PFSK-1 (cell line): Measurements from ENCODE around the gene MINAR1.

Experiments
- POLR2AphosphoS5 ChIP-seq: IDR thresholded peaks from 2 replicates; pipeline ENCODE4 v1.6.1; 2012; ENCODE audit warnings: low read depth, mild to moderate bottlenecking, control low read depth, low read length, moderate library complexity
- SIN3A ChIP-seq: IDR thresholded peaks from 2 replicates; pipeline ENCODE4 v1.6.1; 2012; ENCODE audit warnings: mild to moderate bottlenecking, low read length, moderate library complexity, borderline replicate concordance; ENCODE audit not compliant: insufficient read depth
- TAF1 ChIP-seq: IDR thresholded peaks from 2 replicates; pipeline ENCODE4 v1.6.1; 2012; ENCODE audit warnings: low read length, control low read depth, borderline replicate concordance; ENCODE audit not compliant: insufficient read depth
- TF ChIP-seq, protein P1 (sequence below), 2 experiments: IDR thresholded peaks; 2 replicates each; pipeline versions ENCODE4 v1.6.1 to v1.8.0; 2011 to 2012; ENCODE audit warnings: low read depth in 2 of 2, low read length in 2 of 2, control low read depth in 1 of 2, inconsistent platforms in 1 of 2, mild to moderate bottlenecking in 1 of 2, moderate library complexity in 1 of 2; ENCODE audit not compliant: insufficient read depth in 1 of 2

DNA sequence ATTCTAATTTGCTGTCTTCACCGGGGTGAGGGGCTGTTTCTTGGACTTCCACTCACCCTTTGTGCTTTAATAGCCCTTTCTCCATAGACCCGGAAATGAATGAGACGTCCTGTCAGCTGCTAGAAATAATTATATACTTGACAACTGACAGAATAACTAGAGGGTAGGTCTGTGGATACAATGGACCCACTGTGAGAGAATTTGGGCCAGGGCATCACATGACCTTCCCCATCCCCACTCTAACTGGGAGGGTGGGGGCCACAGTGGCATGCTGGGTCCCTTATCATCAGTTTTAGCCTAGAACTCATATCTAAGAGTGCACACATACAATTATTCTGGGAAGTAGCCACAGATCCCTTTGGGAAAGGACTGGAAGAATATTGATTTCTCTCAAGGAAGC, 25.9 kb upstream of the MINAR1 start:
- TF ChIP-seq POLR2AphosphoS5 (no peak), TAF1 (no peak), SIN3A (no peak)
- TF ChIP-seq, protein P1, sequence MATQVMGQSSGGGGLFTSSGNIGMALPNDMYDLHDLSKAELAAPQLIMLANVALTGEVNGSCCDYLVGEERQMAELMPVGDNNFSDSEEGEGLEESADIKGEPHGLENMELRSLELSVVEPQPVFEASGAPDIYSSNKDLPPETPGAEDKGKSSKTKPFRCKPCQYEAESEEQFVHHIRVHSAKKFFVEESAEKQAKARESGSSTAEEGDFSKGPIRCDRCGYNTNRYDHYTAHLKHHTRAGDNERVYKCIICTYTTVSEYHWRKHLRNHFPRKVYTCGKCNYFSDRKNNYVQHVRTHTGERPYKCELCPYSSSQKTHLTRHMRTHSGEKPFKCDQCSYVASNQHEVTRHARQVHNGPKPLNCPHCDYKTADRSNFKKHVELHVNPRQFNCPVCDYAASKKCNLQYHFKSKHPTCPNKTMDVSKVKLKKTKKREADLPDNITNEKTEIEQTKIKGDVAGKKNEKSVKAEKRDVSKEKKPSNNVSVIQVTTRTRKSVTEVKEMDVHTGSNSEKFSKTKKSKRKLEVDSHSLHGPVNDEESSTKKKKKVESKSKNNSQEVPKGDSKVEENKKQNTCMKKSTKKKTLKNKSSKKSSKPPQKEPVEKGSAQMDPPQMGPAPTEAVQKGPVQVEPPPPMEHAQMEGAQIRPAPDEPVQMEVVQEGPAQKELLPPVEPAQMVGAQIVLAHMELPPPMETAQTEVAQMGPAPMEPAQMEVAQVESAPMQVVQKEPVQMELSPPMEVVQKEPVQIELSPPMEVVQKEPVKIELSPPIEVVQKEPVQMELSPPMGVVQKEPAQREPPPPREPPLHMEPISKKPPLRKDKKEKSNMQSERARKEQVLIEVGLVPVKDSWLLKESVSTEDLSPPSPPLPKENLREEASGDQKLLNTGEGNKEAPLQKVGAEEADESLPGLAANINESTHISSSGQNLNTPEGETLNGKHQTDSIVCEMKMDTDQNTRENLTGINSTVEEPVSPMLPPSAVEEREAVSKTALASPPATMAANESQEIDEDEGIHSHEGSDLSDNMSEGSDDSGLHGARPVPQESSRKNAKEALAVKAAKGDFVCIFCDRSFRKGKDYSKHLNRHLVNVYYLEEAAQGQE (IDR thresholded peaks at IDR 0.05; ENCODE audit: insufficient read depth in 1 of 2, low read depth in 2 of 2, low read length in 2 of 2): no peak
